Measurements from ENCODE around the gene ABCA2. TPM values are rescaled to one million over a fixed set of nuclear protein-coding genes. Genes with fewer than 3 reads are reported as not detected.

ABCA2 gene
- total RNA-seq, 1 experiment from 2014 or later, result 22.4 TPM

- Mint-ChIP-seq H3K9me3 (no peaks in the 10 kb centered on the region), H3K27me3 (ENCODE audit: low read depth) (peaks cover 7% of the 10 kb centered on the region), H3K4me3 (no peak overlapping the region), H3K4me1 (peaks cover 9 to 12% of the 10 kb centered on the region in 2 experiments), H3K27ac (no peak overlapping the region; a peak in 1 of 7 replicates), H3K36me3 (ENCODE audit: insufficient read depth in 1 of 3, low read depth in 3 of 3) (peaks cover 0 to 8% (median 2%) of the 10 kb centered on the region in 3 experiments; a peak in 4 of 7 replicates)
- Histone ChIP-seq H4K91ac (ENCODE audit: insufficient read length, low read depth, low read length) (no peak overlapping the region), H3K4ac (ENCODE audit: low read depth, low read length) (no peak overlapping the region), H3K18ac (ENCODE audit: insufficient read length, low read depth, low read length) (no peak overlapping the region), H3T11ph (ENCODE audit: low read length) (no peak overlapping the region), H3K56ac (ENCODE audit: insufficient read length, low read depth, low read length) (no peak overlapping the region), H3K23me2 (ENCODE audit: insufficient read length, low read depth, low read length, poor library complexity, severe bottlenecking) (peaks cover 2% of the 10 kb centered on the region), H3K4me1 (ENCODE audit: insufficient read depth, low read length) (no peaks in the 10 kb centered on the region), H3K9ac (ENCODE audit: extremely low read depth, insufficient read length, low read length) (no peak overlapping the region), H3K9me3 (ENCODE audit: control insufficient read depth, low read depth, low read length) (no peaks in the 10 kb centered on the region), H2AK5ac (ENCODE audit: insufficient read length, low read length) (no peak overlapping the region), H3K27me3 (ENCODE audit: insufficient read depth, low read length) (no peaks in the 10 kb centered on the region), H3K23ac (ENCODE audit: insufficient read length, low read depth, low read length) (no peak overlapping the region), H3K14ac (ENCODE audit: insufficient read depth, low read length) (no peak overlapping the region), H3K4me2 (ENCODE audit: insufficient read depth, insufficient read length, low read length) (no peak overlapping the region), H3K79me2 (ENCODE audit: insufficient read depth, low read length) (no peaks in the 10 kb centered on the region), H3K27ac (ENCODE audit: insufficient read length, low read depth, low read length) (no peak overlapping the region), H3K79me1 (ENCODE audit: insufficient read depth, low read depth, low read length, poor library complexity, severe bottlenecking) (no peaks in the 10 kb centered on the region), H2AFZ (ENCODE audit: low read length) (no peak overlapping the region), H4K20me1 (ENCODE audit: control insufficient read depth, insufficient read depth, insufficient read length) (no peaks in the 10 kb centered on the region), H4K5ac (ENCODE audit: insufficient read length, low read depth, low read length) (no peak overlapping the region), H2BK5ac (ENCODE audit: insufficient read length, low read length) (no peak overlapping the region), H2BK20ac (ENCODE audit: low read depth, low read length, poor library complexity, severe bottlenecking) (no peak overlapping the region), H2BK120ac (ENCODE audit: low read depth, low read length, poor library complexity, severe bottlenecking) (no peak overlapping the region), H2BK15ac (ENCODE audit: low read depth, low read length) (no peak overlapping the region), H2BK12ac (ENCODE audit: insufficient read length, low read depth, low read length) (no peak overlapping the region), H4K8ac (replicated peaks; ENCODE audit: insufficient read length, low read depth, low read length) (no peak overlapping the region)
- no peak for TF ChIP-seq CTCF (conservative IDR thresholded peaks at IDR 0.05)
- DNase-seq, result no peak
- no CpG with 5 or more reads among the region's 18 CpGs for WGBS (ENCODE audit: extremely low coverage, insufficient read length, low lambda C conversion rate)
These were observed 30.2 kb downstream of the ABCA2 start for GRCh38 chr9:136997830-136998234.

Measured in H9 (cell line).